ENCODE measurements around the gene DGKH.

DNA sequence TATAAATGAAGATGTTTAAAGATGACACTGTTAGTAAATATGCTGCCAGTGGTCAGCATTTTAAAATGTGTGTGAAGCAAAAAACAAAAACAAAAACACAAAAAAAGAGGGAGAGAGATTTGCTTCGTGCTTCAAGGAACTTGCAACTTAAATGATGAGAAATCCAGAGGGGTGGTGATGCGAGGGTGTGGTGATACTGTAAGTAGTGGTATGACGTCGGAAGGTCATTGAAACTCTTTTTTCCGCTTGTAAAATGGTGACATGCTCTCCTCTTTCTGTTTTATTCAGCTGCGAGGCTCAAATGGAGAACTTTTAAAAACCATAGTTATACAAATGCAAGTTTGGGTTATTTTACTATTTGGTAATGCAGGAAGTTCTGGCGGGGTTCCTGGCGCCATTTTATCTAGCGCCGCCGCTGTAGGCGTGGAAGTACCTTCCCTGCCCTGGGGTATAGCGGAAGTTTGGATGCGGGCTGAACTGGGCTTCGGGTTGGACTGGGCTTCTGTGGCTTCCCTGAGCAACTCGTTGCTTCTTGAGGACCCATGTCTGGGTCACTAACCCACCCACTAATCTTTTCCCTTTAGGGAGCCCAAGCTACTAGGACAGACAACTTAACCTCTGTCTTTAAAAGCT is 34.8 kb downstream of the DGKH start:
- TF ChIP-seq, protein P1, sequence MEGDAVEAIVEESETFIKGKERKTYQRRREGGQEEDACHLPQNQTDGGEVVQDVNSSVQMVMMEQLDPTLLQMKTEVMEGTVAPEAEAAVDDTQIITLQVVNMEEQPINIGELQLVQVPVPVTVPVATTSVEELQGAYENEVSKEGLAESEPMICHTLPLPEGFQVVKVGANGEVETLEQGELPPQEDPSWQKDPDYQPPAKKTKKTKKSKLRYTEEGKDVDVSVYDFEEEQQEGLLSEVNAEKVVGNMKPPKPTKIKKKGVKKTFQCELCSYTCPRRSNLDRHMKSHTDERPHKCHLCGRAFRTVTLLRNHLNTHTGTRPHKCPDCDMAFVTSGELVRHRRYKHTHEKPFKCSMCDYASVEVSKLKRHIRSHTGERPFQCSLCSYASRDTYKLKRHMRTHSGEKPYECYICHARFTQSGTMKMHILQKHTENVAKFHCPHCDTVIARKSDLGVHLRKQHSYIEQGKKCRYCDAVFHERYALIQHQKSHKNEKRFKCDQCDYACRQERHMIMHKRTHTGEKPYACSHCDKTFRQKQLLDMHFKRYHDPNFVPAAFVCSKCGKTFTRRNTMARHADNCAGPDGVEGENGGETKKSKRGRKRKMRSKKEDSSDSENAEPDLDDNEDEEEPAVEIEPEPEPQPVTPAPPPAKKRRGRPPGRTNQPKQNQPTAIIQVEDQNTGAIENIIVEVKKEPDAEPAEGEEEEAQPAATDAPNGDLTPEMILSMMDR (IDR thresholded peaks at IDR 0.05): no peak
- TF ChIP-seq POLR2AphosphoS5 (IDR thresholded peaks at IDR 0.05): no peak
